HG03045 (cell line): ENCODE results near the gene CDK11A.
"Not testable (repeated sequence)": the region's sequence is repeated elsewhere in the genome, so short reads cannot be mapped to it uniquely, and the experiment has no call there.

Experiments
- ATAC-seq: cut with Tn5 transposase; IDR thresholded peaks from one replicate; pipeline ENCODE4 v1.9.1; 2021; ENCODE audit warnings: mild to moderate bottlenecking, moderate library complexity; ENCODE audit not compliant: unreplicated experiment

The CDK11A gene

DNA sequence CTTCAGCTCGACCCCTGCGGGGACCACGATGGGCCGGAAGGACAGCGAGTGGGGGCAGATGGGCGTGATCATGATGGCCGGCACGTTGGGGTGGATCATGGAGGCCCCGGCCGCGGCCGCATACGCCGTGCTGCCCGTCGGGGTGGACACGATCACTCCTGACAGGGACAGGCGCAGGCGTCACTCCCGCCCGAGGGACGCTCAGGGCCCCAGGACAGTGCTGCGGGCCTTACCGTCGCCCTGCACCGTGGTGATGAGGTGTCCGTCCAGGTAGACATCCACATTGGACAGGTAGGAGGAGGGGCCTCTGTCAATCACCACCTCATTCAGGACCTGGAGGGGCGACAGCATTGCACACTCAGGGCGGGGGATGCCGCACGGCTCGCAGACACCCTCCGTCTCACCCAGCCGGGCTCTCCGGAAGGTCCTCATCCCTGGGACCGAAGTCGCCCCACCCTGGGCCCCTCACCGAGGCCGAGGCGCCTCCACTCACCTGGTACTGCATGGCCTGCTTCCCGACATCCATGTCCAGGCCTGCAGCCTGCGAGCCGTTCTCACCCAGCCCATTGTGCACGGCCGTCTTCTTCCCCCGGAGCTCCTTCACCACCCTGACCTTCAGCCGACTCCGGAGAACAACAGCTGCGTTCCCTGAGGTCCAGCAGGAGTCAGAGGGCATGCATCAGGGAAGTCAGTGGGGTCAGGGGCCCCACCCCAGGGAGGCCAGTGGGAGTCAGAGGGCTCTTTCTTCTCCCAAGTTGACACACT, 30.1 kb upstream of the CDK11A start:
- ATAC-seq = no peak

DNA sequence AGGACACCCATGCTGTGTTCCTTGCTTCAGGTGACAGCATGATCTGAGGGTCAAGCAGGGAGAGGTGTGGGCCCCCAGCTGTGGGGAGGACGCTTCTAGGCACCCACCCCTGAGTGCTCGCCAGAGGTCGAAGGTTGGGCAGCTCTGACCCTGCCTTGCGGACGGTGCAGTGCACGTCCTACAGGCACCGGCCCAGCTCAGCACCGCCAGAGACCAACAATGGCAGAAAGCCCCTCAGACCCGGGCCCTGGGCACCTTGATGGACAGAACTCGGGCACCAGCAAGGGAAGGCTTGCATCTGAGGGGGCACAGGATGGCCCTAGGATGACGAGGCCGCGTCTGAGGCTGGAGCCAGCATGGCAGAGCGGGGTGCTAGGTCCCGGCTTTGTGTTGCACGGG, 29.4 kb upstream of the CDK11A start:
- no peak for ATAC-seq

DNA sequence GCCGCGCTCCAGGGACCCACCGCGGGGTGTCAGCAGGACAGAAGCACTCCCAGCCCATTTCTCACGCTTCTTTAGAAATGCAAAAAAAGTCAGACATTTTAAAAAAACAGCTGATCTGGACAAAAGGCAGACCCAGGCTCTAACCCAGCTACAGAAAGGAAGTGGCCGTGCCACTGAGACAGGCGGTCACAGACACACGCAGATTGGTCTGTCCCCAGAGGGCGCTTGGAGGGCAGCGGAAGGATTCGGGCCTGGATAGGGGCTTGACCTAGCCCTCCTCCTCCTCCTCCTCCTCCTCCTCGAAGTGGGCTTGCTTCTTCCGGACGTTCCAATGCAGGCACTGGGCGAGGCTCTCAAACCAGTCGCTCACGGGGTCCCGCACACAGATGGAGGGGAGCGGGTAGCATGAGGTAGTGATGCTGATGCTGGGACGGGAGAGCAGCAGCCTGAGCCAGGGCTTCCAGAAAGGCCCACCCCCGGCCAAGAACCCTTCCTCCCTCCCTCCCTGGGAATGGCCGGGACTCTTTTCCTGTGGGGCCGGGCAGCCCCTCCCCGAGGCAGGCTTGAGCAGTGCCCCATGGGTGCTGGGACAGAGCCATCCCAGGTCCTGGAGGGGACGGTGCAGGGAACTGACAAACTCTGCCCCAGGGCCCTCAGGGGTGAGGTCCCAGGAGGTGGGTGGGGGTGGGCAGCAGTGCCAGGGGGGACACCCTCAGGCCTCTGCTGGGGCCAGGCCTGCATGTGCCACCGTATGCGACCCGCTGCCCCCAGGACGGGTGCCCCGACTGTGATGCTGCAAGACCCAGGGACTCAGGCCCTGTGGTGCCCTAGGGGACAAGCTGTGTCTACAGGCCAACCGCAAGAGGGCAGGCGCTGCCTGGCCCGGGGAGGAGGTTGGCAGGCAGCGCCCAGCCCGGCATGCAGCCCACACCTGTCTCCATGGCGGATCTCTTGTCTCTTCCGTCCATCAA, 28.8 kb upstream of the CDK11A start:
- ATAC-seq = no peak

GRCh38 chr1:1752190-1752589, 28.0 kb upstream of the CDK11A start:
- no peak for ATAC-seq

DNA sequence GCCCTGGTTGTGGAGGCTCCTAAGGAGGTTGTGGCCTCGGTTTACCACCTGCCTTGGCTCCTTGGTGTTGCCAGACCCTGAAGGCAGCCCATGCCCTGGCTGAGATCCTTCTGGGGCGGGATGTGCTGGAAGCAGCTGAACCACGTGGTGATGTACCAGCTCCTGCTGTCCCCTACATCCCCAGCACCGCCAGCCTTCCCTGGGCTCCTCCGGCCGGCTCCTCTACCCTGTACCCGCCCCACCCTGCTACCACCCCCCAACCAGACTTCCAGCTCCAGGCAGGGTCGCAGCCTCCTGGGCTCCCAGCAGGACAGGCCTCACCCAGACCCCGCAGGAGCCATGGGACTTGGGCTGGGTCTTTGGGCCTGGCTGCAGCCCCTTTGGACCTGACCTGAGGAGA, 25.8 kb upstream of the CDK11A start:
- ATAC-seq = not testable (repeated sequence)

GRCh38 chr1:1748686-1749321, 24.6 kb upstream of the CDK11A start:
- ATAC-seq = no peak

DNA sequence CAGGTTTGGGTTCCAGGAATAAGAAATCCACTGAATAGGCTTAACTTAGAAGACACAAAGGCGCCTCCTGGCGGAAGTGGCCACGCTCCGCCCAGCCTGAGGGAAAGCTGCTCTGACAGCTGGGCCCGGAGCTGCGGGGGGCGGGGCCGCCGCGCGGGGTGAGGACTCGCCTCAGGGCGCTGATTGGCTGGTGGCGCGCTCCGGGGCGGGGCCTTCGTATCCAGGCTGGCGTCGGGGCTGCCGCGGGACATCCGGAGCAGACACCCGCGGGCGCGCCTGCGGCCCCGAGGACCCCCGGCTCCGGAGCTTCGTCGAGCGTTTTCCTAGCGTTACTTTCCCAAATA, 22.4 kb upstream of the CDK11A start:
- ATAC-seq = peak; percentile 82

DNA sequence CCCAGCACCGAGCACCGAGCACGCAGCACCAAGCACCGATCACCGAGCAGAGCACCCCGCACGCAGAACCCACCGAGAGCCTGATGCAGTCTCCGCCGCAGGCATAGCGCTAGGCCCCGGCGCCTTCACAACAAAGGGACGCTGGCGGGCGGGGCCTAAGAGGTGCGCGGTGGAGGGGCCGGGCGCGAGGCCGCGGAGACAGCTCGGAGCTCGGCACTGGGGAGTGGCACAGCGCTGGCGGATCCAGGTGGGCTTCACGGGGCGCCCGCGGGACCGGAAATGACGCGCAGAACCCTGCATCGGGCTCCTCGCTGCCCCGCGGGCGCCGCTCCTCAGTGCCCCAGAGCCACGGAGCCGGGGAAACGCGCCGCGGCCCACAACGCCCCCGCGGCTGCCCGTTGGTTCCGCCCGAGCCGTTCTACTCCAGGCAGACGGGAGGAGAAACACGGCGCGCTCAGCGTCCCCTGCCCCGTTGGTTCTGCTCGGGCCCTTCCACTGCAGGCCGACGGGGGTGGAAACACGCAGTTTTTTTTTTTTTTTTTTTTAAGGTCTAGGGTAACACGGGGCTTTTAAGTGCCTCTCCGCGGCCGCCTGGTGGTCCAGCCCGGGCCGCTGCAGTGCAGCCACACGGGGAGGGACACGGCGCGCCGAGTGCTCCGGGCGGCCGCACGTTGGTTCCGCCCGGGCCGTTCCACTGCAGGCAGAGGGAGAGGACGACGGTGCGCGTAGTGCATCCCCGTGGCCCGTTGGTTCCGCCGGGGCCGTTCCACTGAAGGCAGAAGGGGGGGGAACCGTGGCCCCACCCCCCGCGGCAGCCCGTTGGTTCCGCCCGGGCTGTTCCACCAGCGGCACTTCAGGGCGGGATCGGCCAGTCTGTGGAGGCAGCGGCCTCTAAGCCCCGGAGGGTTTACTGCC, 21.8 kb upstream of the CDK11A start:
- peak; percentile 65 for ATAC-seq

- ATAC-seq = not testable (repeated sequence)
Observed at GRCh38 chr1:1742529-1742928, 18.4 kb upstream of the CDK11A start.

DNA sequence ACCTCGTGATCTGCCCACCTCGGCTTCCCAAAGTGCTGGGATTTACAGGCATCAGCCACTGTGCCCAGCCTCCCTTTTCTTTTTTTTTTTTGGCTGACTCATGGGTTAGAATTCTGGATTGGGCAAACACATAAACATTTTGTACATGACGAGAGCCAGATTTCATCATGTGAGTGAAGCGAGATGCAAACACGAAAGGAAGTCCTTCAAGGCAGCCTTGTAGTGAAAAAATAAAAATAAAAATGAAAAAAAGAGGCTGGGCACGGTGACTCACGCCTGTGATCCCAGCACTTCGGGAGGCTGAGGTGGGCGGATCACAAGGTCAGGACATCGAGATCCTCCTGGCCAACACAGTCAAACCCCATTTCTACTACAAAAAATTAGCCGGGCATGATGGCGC, 16.9 kb upstream of the CDK11A start:
- ATAC-seq = not testable (repeated sequence)

GRCh38 chr1:1738799-1739337, 14.7 kb upstream of the CDK11A start:
- ATAC-seq = not testable (repeated sequence)

- ATAC-seq = not testable (repeated sequence)
Observed at GRCh38 chr1:1737675-1738590, 13.8 kb upstream of the CDK11A start.

DNA sequence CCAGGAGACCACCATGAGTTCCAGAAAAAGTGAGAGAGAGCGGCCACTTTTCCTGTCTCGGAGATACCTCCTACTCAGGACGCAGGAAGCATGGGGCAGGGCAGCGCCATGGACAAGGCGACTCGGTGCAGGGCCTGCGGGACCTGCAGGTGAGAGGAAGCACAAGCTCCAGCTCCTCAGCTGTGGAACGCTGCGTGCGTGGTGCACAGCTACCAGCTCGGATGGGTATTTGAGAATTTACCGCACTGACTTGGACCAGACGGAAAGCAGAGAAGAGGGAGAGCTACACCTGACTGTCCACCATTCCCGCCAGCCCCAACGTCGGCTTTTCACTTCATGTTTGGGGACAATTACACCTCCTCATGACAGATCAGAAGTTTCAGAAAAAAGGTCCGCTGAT, 8.2 kb upstream of the CDK11A start:
- ATAC-seq = no peak

- ATAC-seq = no peak
Observed at GRCh38 chr1:1730870-1731269, 6.7 kb upstream of the CDK11A start.

- not testable (repeated sequence) for ATAC-seq
Observed at GRCh38 chr1:1730230-1730629, 6.1 kb upstream of the CDK11A start.

- ATAC-seq = not testable (repeated sequence)
Observed at GRCh38 chr1:1729116-1729816, 5.1 kb upstream of the CDK11A start.

DNA sequence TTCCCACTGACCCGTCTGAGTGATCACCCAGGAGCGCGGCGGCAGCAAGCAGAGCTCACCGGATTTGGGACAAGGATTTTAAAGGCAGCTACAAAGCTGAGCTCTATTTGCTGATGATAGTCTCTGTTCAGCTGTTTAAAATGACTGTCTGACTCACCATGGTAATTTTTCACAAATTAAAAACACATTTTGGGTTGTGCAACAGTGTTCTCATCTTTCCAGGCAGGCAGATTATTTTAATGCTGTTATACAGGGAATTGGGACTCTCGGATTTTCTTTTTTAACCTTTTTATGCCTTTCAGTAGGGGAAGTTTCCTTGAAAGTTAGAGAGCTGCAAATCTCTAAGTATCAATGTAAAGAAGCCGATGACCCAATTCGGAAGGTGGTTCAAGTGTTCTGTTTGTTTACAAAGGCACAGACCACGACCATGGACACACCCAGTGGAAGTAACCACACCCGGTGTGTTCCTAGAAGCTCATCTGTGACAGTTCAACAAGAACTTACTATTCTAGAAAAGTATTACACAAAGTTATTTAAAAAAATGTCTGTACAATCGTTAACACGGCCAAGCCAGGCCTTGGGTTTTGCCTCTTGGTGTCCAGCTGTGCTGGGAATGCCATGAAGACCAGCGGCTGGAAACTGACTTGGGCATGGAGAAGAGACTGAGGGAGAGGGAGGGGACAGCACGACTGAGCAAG, 4.3 kb upstream of the CDK11A start:
- not testable (repeated sequence) for ATAC-seq

DNA sequence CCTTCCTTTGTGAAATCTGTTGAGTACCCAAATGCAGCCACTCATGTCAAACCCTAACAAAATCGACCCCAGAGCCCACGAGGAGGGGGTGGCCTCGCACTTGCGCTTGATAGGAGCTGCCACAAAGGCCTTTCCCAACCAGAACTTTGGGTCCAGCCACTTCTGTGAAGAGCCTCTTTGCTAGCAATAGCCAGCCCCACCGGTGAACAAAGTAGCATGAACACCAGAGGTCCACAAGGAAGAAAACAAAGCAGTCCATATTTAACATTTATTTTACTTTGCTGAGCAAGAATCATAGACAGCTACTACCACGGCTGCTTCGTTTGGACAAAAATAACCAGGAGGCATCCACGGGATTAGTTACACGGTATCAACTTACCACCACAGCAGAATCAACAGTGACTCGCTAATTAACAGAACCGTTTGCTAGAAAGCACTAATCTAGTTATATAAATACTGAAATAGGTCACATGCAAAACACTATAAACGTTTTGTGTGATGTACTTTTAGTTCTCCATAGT, 3.0 kb upstream of the CDK11A start:
- not testable (repeated sequence) for ATAC-seq
